ENCODE measurements around the gene ZNF638.

ZNF638 gene

DNA sequence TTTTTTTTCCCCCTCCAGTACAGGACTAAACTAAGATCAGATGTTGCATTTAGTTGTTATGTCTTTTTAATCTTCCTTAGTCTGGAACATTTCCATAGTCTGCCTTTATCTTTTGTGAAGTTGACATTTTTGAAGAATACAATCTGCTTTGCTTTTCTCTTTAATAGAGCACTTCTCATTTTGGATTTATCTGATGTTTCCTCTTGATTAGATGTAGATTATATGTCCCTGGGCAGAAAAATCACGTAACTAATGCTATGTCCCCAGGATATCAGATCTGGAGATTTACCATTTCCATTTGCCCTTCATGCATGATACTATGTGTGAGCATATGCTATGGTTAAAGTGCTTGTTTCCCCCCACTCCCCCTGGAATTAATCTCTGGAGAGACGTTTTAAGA, 6.2 kb downstream of the ZNF638 start:
- DNase-seq = no peak

- DNase-seq = no peak
Measured at GRCh38 chr2:71339685-71340084, 8.1 kb downstream of the ZNF638 start.

- no peak for DNase-seq
Measured at GRCh38 chr2:71340176-71340575, 8.6 kb downstream of the ZNF638 start.

DNA sequence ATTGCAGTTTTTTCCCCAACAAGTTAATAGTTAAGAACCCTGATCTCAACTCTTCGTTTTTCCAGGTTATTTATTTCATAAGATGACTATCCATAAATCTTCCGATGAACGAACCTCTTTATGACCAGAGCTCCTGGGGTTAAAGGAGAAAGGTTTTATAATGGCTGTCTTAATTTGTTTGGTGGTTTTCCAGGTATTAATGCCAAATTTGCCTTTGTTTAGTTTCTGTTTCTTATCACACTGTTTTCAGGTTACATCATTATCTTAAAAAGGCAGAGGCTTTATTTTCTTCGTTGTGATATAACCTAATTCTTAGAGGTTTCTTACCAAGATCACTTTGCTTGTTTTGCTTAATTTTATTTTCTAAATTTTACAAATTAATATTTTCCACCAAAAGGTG, 10.1 kb downstream of the ZNF638 start:
- no peak for DNase-seq

- DNase-seq = no peak
Measured at GRCh38 chr2:71346065-71346464, 14.5 kb downstream of the ZNF638 start.

- DNase-seq = no peak
Measured at GRCh38 chr2:71347517-71347916, 15.9 kb downstream of the ZNF638 start.

DNA sequence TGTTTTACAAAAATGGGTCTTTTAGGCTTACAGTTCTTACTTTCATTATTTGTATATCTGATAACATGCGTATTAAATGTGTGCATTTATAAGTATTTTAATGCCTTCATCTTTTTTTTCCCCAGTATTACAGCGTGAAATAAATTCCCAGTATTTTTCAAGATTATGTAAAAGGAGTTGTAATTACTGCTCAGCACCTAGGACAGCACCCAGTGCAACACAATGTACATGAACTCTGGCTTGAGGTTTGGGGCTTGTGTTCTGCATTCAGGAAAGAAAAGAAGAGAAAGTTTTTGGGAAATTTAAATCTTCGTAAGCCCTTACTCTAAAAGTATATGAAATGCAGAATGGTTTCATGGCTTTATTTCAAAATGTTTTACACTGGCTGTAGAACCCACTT, 16.7 kb downstream of the ZNF638 start:
- no peak for DNase-seq

- no peak for DNase-seq
Measured at GRCh38 chr2:71353248-71353647, 21.7 kb downstream of the ZNF638 start.

DNA sequence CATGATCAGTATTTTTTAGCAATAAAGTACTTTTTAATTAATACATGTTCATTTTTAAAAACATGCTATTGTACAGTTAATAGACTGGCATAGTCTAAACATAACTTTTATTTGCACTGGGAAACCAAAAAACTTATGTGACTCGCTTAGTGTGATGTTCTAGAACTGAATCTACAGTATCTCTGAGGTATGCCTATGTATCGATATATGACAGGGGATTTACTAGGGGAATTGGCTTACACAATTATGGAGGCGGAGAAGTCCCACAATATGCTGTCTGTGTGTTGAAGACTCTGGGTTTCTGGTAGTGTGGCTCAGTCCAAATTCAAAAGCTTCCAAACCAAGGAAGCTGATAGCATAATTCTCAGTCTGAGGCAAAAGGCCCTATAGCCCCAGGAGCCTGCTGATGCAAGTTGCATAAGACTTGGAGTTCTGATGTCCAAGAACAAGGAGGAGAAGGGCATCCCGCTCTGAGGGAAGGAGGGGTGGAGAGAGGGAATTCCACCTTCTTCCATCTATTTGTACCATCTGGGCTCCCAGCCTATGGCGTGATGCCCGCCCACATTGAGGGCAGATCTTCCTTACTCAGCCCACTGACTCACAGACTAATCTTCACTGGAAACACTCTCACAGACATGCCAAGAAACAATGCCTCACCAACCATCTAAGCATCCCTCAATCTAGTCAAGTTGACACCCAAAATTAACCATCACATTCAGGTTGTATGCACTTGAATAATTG, 27.5 kb downstream of the ZNF638 start:
- DNase-seq = no peak

- no peak for DNase-seq
Measured at GRCh38 chr2:71360434-71360975, 28.9 kb downstream of the ZNF638 start.

- DNase-seq = no peak
Measured at GRCh38 chr2:71361631-71362030, 30.0 kb downstream of the ZNF638 start.

DNA sequence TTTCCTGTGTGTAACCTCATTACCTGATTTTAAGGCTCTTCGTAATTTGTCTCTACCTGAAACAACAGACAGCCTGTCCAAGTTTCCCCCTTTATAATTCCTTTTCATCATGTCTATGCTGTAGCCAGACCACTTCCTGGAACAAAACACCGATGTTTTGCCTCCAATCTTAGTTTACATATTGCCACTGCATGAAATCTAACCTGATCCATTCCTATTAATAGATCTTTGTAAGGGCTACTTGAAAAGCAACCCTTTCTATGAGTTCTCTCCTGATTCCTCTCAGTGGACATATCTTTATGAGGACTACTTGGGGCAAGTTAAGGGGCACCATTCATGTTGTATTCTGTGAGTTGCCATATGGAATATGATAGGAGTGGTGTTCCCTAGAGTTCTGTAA, 30.9 kb downstream of the ZNF638 start:
- DNase-seq = no peak

- no peak for DNase-seq
Measured at GRCh38 chr2:71370015-71370414, 38.4 kb downstream of the ZNF638 start.

GRCh38 chr2:71372042-71372441, 40.5 kb downstream of the ZNF638 start:
- DNase-seq = no peak

- DNase-seq = no peak
Measured at GRCh38 chr2:71379086-71379485, 47.5 kb downstream of the ZNF638 start.

GRCh38 chr2:71380665-71381064, 49.1 kb downstream of the ZNF638 start:
- no peak for DNase-seq

DNA sequence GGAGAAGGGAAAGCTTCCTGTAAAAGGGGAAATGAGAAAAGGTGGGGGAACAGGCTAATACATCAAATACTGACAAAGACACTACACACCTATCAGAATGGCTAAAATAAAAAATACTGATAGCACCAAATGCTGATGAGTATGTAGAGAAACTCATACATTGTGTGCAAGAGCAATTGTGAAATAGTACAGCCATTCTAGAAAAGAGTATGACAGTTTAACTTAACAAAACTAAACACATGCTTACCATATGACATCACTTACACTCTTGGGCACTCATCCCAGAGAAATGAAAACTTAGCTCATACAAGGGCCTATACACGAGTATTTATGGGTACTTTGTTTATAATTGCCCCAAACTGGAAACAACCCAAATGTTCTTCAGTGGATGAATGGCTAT, 53.4 kb downstream of the ZNF638 start:
- no peak for DNase-seq

DNA sequence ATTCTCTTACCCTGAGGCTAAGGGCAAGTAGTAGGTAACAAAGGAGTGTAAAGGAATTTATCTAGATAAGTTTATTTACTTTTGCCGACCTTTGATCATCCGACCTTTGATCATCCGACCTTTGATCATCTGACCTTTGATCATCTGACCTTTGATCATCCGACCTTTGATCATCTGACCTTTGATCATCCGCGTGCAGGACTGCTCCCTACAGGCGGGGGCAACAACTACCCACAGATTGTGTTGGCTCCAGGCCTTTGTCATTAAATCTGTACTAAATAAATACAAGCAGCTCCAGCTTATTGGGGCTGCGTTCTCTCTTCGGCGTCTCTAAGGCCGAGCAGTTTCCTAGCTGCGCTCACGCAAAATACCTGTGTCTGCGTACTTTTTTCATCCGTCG, 56.6 kb downstream of the ZNF638 start:
- DNase-seq = no peak

GRCh38 chr2:71389384-71390072, 57.9 kb downstream of the ZNF638 start:
- DNase-seq = no peak

GRCh38 chr2:71393216-71393615, 61.6 kb downstream of the ZNF638 start:
- no peak for DNase-seq

- no peak for DNase-seq
Measured at GRCh38 chr2:71395471-71395870, 63.9 kb downstream of the ZNF638 start.

GRCh38 chr2:71402427-71402826, 70.8 kb downstream of the ZNF638 start:
- no peak for DNase-seq

- DNase-seq = no peak
Measured at GRCh38 chr2:71409611-71410010, 78.0 kb downstream of the ZNF638 start.

GRCh38 chr2:71410696-71411095, 79.1 kb downstream of the ZNF638 start:
- no peak for DNase-seq
